ENCODE data around the gene ITGA3.

The ITGA3 gene

DNA sequence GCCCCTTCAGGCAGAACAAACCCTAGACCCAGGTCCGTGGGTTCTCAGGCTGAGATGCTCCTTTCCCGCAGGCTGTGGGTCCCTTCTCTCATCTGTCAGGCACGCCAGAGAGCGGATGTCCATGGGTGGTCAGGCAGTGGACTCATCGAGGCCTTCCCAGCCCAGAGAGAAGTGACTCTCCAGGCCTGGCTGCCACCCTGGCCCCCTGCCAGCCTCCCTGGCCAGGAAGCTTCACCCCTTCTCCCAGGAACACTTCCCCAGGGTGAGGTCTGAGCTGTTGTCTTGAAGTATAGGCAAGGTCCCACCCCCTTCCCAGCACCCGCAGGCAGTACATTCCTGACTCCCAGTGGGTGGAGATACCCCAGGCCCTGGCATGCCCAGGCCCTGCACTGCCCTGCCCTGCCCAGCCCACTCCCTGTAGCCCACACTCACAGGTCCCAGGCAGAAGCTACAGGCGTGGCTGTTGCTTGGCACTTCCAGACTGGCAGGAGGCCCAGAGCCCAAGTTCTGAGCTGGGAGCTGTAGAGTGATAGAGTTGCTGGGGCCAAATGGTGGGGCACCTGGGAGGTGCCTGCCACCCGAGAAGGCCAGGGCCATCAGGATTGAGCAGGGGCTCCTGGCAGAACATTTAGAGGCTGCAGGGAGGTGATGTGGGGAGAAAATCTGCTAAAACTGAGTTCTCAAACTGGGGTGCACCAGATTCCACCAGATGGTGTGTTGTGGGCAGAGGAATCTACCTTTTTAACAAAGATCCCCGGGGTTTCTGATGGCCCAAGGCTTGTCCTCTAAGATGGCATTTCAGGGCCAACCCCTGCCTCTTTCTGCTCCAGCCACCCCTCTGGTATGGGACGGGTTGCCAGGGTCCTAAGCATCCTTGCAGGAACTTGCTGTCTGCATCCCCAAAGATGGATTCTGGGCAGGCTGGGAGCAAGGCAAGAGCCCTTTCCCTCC, 6.7 kb downstream of the ITGA3 start:
- no peak overlapping the region for H3K4me3 ChIP-seq (ENCODE audit: low read depth, low read length)
- DNase-seq (ENCODE audit: low read depth): peak; percentile 66
- TF ChIP-seq CTCF (conservative IDR thresholded peaks at IDR 0.05; ENCODE audit: low read depth, low read length): no peak

DNA sequence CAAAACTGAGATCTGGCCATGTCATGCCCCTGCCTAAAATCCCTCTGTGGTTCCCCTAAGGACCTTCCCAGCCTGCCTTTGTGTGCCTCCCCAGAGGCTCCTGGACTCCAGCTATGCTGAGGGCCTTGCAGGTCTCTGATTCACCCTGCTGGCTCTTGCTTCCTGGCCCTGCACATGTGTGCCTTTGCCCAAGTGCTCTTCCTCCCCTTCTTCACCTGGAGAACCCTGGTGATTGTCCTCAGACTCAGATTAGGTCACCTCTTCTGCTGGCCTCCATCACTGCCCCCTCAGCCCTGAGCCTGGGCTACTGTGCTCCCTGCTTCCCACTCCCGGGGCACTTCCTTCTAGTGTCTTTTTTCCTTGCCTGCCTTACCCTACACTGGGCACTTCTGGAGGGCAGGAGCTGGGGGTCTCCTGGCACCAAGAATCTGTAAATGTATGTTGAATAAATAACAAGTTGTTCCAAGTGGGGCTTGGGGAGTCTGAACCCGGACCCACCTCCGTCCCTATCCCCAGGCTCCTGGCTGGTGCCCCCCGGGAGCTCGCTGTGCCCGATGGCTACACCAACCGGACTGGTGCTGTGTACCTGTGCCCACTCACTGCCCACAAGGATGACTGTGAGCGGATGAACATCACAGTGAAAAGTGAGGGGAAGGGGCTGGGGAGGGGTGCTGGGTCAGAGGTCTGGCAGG, 7.8 kb downstream of the ITGA3 start:
- DNase-seq (ENCODE audit: low read depth): no peak
- H3K4me3 ChIP-seq (ENCODE audit: low read depth, low read length): no peak overlapping the region
- no peak for TF ChIP-seq CTCF (conservative IDR thresholded peaks at IDR 0.05; ENCODE audit: low read depth, low read length)

DNA sequence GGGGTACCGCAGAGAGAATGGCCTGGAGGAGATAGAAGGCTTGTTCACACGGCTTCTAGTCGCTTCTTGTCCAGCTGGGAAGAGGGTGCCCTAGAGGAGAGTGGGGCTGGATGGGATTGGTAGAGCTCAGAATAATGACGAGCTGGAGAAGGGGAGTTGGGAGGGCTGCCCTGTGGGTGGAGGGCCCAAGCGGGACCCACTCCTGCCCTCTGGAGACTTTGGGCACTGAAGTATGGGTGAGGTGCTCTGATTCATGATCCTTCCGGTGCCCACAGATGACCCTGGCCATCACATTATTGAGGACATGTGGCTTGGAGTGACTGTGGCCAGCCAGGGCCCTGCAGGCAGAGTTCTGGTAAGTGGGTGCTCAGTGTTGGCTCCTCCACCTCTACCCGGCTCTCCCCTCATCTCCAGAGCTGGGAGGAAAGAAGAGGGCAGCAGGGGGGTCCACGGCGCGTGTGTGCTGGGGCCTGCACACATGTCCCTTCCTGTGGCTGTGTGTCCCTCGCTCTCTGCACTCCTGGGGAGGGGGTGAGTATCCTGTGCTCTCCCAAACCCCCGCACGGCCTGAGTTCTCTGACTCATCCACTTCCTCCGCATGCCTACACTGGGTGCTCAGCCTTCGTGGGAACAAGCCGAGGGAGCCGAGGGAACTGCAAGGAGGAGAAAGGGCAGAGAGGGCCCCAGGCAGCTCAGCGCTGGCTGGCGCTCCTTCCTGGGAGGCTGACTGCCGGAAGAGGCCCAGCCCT, 8.5 kb downstream of the ITGA3 start:
- TF ChIP-seq CTCF (conservative IDR thresholded peaks at IDR 0.05; ENCODE audit: low read depth, low read length): no peak
- DNase-seq (ENCODE audit: low read depth): peak; percentile 95
- H3K4me3 ChIP-seq (ENCODE audit: low read depth, low read length): no peak overlapping the region

GRCh38 chr17:50065056-50065455, 9.1 kb downstream of the ITGA3 start:
- DNase-seq (ENCODE audit: low read depth): no peak
- TF ChIP-seq CTCF (conservative IDR thresholded peaks at IDR 0.05; ENCODE audit: low read depth, low read length): no peak
- no peak overlapping the region for H3K4me3 ChIP-seq (ENCODE audit: low read depth, low read length)

- DNase-seq (ENCODE audit: low read depth): no peak
- no peak for TF ChIP-seq CTCF (conservative IDR thresholded peaks at IDR 0.05; ENCODE audit: low read depth, low read length)
- no peak overlapping the region for H3K4me3 ChIP-seq (ENCODE audit: low read depth, low read length)
Measured at GRCh38 chr17:50066995-50067394, 11.1 kb downstream of the ITGA3 start.

DNA sequence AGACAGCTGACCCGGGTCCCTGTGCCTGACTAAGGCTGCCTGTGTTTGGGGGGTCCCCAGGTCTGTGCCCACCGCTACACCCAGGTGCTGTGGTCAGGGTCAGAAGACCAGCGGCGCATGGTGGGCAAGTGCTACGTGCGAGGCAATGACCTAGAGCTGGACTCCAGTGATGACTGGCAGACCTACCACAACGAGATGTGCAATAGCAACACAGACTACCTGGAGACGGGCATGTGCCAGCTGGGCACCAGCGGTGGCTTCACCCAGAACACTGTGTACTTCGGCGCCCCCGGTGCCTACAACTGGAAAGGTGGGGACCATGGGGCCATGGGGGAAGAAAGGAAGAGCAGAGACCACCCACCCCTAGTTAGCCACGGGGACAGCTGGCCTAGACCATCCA, 12.1 kb downstream of the ITGA3 start:
- no peak for TF ChIP-seq CTCF (conservative IDR thresholded peaks at IDR 0.05; ENCODE audit: low read depth, low read length)
- no peak for DNase-seq (ENCODE audit: low read depth)

More for the DNA sequence above, 12.1 kb downstream of the ITGA3 start:
- H3K4me3 ChIP-seq (ENCODE audit: low read depth, low read length): no peak overlapping the region
